Measurements from ENCODE around the gene TCERG1L.
"Not testable (repeated sequence)": the region's sequence is repeated elsewhere in the genome, so short reads cannot be mapped to it uniquely, and the experiment has no call there.

TCERG1L gene

GRCh38 chr10:131102147-131102546, 209.4 kb downstream of the TCERG1L start:
- no peaks in the 10 kb centered on the region for H3K27me3 ChIP-seq (ENCODE audit: control insufficient read depth in 1 of 2, insufficient read depth in 1 of 2, low read length in 2 of 2)

GRCh38 chr10:131100418-131101410, 210.8 kb downstream of the TCERG1L start:
- not testable (repeated sequence) for H2BK12ac ChIP-seq (ENCODE audit: low read length in 2 of 2)

More at GRCh38 chr10:131102147-131102546, 209.4 kb downstream of the TCERG1L start:
- H3K18ac ChIP-seq (ENCODE audit: low read depth in 1 of 2, low read length in 2 of 2), result no peak overlapping the region
- DNase-seq, result no peak
- H2BK15ac ChIP-seq (ENCODE audit: low read depth, poor library complexity, severe bottlenecking), result no peak overlapping the region
- H3K4me2 ChIP-seq (ENCODE audit: low read length, poor library complexity, severe bottlenecking), result no peak overlapping the region
- H3K9me3 ChIP-seq (ENCODE audit: control insufficient read depth, low read length), result peaks cover 2% of the 10 kb centered on the region
- H2BK12ac ChIP-seq (ENCODE audit: low read length in 2 of 2), result no peak overlapping the region
- H3K14ac ChIP-seq (ENCODE audit: low read length in 2 of 2), result no peak overlapping the region
- no peaks in the 10 kb centered on the region for H3K4me1 ChIP-seq (ENCODE audit: control insufficient read depth, insufficient read depth, low read depth, low read length)
- no peak overlapping the region for H3K23ac ChIP-seq (ENCODE audit: low read length in 2 of 2)
- no peaks in the 10 kb centered on the region for H3K79me1 ChIP-seq (replicated peaks; ENCODE audit: low read length, poor library complexity, severe bottlenecking)
- no peak overlapping the region for H3K9ac ChIP-seq (ENCODE audit: low read length)
- no peak overlapping the region for H3K27ac ChIP-seq (ENCODE audit: low read length, poor library complexity, severe bottlenecking)
- H3K36me3 ChIP-seq (ENCODE audit: control insufficient read depth in 1 of 2, insufficient read depth in 2 of 2, low read depth in 1 of 2, low read length in 2 of 2), result no peaks in the 10 kb centered on the region
- H4K8ac ChIP-seq (ENCODE audit: low read length), result no peak overlapping the region
- H3K4ac ChIP-seq (ENCODE audit: low read depth in 1 of 2, low read length in 2 of 2), result no peak overlapping the region
- WGBS, result 93% methylated on average over 8 of the region's 11 CpGs
- no peak overlapping the region for H2AK5ac ChIP-seq (ENCODE audit: low read length, severe bottlenecking)
- H4K91ac ChIP-seq (ENCODE audit: low read length), result no peak overlapping the region
- no peak overlapping the region for H2BK120ac ChIP-seq (ENCODE audit: low read depth, low read length)
- H2BK5ac ChIP-seq (ENCODE audit: low read depth, low read length, poor library complexity, severe bottlenecking), result no peak overlapping the region
- H2AFZ ChIP-seq (ENCODE audit: low read depth, low read length), result no peak overlapping the region
- H3K4me3 ChIP-seq (ENCODE audit: insufficient read depth in 1 of 2, low read depth in 1 of 2, low read length in 2 of 2), result no peak overlapping the region

GRCh38 chr10:131099028-131099726, 212.3 kb downstream of the TCERG1L start:
- H3K18ac ChIP-seq (ENCODE audit: low read depth in 1 of 2, low read length in 2 of 2), result no peak overlapping the region
- no peak overlapping the region for H3K23ac ChIP-seq (ENCODE audit: low read length in 2 of 2)
- no peak overlapping the region for H3K27ac ChIP-seq (ENCODE audit: low read length, poor library complexity, severe bottlenecking)
- WGBS, result 79% methylated on average over 11 of the region's 11 CpGs
- no peaks in the 10 kb centered on the region for H3K79me1 ChIP-seq (replicated peaks; ENCODE audit: low read length, poor library complexity, severe bottlenecking)
- H3K4me3 ChIP-seq (ENCODE audit: insufficient read depth in 1 of 2, low read depth in 1 of 2, low read length in 2 of 2), result no peak overlapping the region
- H3K9ac ChIP-seq (ENCODE audit: low read length), result no peak overlapping the region
- no peak overlapping the region for H3K4me2 ChIP-seq (ENCODE audit: low read length, poor library complexity, severe bottlenecking)
- no peak overlapping the region for H2BK15ac ChIP-seq (ENCODE audit: low read depth, poor library complexity, severe bottlenecking)
- H2AK5ac ChIP-seq (ENCODE audit: low read length, severe bottlenecking), result no peak overlapping the region
- no peak overlapping the region for H2BK120ac ChIP-seq (ENCODE audit: low read depth, low read length)
- H3K4ac ChIP-seq (ENCODE audit: low read depth in 1 of 2, low read length in 2 of 2), result no peak overlapping the region
- no peak overlapping the region for H2AFZ ChIP-seq (ENCODE audit: low read depth, low read length)
- H2BK12ac ChIP-seq (ENCODE audit: low read length in 2 of 2), result no peak overlapping the region
- H2BK5ac ChIP-seq (ENCODE audit: low read depth, low read length, poor library complexity, severe bottlenecking), result no peak overlapping the region
- H4K8ac ChIP-seq (ENCODE audit: low read length), result no peak overlapping the region
- no peaks in the 10 kb centered on the region for H3K27me3 ChIP-seq (ENCODE audit: control insufficient read depth in 1 of 2, insufficient read depth in 1 of 2, low read length in 2 of 2)
- H3K14ac ChIP-seq (ENCODE audit: low read length in 2 of 2), result no peak overlapping the region
- H3K36me3 ChIP-seq (ENCODE audit: control insufficient read depth in 1 of 2, insufficient read depth in 2 of 2, low read depth in 1 of 2, low read length in 2 of 2), result no peaks in the 10 kb centered on the region
- DNase-seq, result no peak
- H4K91ac ChIP-seq (ENCODE audit: low read length), result no peak overlapping the region
- no peaks in the 10 kb centered on the region for H3K9me3 ChIP-seq (ENCODE audit: control insufficient read depth, low read length)
- H3K4me1 ChIP-seq (ENCODE audit: control insufficient read depth, insufficient read depth, low read depth, low read length), result no peaks in the 10 kb centered on the region

More at GRCh38 chr10:131100418-131101410, 210.8 kb downstream of the TCERG1L start:
- not testable (repeated sequence) for H3K27me3 ChIP-seq (ENCODE audit: control insufficient read depth in 1 of 2, insufficient read depth in 1 of 2, low read length in 2 of 2); H4K91ac ChIP-seq (ENCODE audit: low read length); H3K9me3 ChIP-seq (ENCODE audit: control insufficient read depth, low read length); DNase-seq; H2AFZ ChIP-seq (ENCODE audit: low read depth, low read length); H2BK15ac ChIP-seq (ENCODE audit: low read depth, poor library complexity, severe bottlenecking); H3K9ac ChIP-seq (ENCODE audit: low read length); H3K4me3 ChIP-seq (ENCODE audit: insufficient read depth in 1 of 2, low read depth in 1 of 2, low read length in 2 of 2); H2BK5ac ChIP-seq (ENCODE audit: low read depth, low read length, poor library complexity, severe bottlenecking); H3K23ac ChIP-seq (ENCODE audit: low read length in 2 of 2); H4K8ac ChIP-seq (ENCODE audit: low read length); H3K79me1 ChIP-seq (replicated peaks; ENCODE audit: low read length, poor library complexity, severe bottlenecking); H2AK5ac ChIP-seq (ENCODE audit: low read length, severe bottlenecking); H3K4ac ChIP-seq (ENCODE audit: low read depth in 1 of 2, low read length in 2 of 2); H3K4me1 ChIP-seq (ENCODE audit: control insufficient read depth, insufficient read depth, low read depth, low read length); H3K18ac ChIP-seq (ENCODE audit: low read depth in 1 of 2, low read length in 2 of 2); H3K27ac ChIP-seq (ENCODE audit: low read length, poor library complexity, severe bottlenecking); H3K14ac ChIP-seq (ENCODE audit: low read length in 2 of 2); H3K4me2 ChIP-seq (ENCODE audit: low read length, poor library complexity, severe bottlenecking); H2BK120ac ChIP-seq (ENCODE audit: low read depth, low read length); H3K36me3 ChIP-seq (ENCODE audit: control insufficient read depth in 1 of 2, insufficient read depth in 2 of 2, low read depth in 1 of 2, low read length in 2 of 2)
- 64% methylated on average over 16 of the region's 16 CpGs for WGBS

- no peak overlapping the region for H3K14ac ChIP-seq (ENCODE audit: low read length in 2 of 2)
- no peaks in the 10 kb centered on the region for H3K36me3 ChIP-seq (ENCODE audit: control insufficient read depth in 1 of 2, insufficient read depth in 2 of 2, low read depth in 1 of 2, low read length in 2 of 2)
- no peak overlapping the region for H3K27ac ChIP-seq (ENCODE audit: low read length, poor library complexity, severe bottlenecking)
- H3K4me2 ChIP-seq (ENCODE audit: low read length, poor library complexity, severe bottlenecking), result no peak overlapping the region
- H2BK12ac ChIP-seq (ENCODE audit: low read length in 2 of 2), result no peak overlapping the region
- H2BK5ac ChIP-seq (ENCODE audit: low read depth, low read length, poor library complexity, severe bottlenecking), result no peak overlapping the region
- H3K27me3 ChIP-seq (ENCODE audit: control insufficient read depth in 1 of 2, insufficient read depth in 1 of 2, low read length in 2 of 2), result no peaks in the 10 kb centered on the region
- H3K4me3 ChIP-seq (ENCODE audit: insufficient read depth in 1 of 2, low read depth in 1 of 2, low read length in 2 of 2), result no peak overlapping the region
- H3K4me1 ChIP-seq (ENCODE audit: control insufficient read depth, insufficient read depth, low read depth, low read length), result no peaks in the 10 kb centered on the region
- H2AFZ ChIP-seq (ENCODE audit: low read depth, low read length), result no peak overlapping the region
- H2BK120ac ChIP-seq (ENCODE audit: low read depth, low read length), result no peak overlapping the region
- no peak overlapping the region for H3K9ac ChIP-seq (ENCODE audit: low read length)
- no peak overlapping the region for H3K4ac ChIP-seq (ENCODE audit: low read depth in 1 of 2, low read length in 2 of 2)
- WGBS, result 81% methylated on average over 15 of the region's 15 CpGs
- H3K79me1 ChIP-seq (replicated peaks; ENCODE audit: low read length, poor library complexity, severe bottlenecking), result no peaks in the 10 kb centered on the region
- no peak overlapping the region for H3K23ac ChIP-seq (ENCODE audit: low read length in 2 of 2)
- H3K18ac ChIP-seq (ENCODE audit: low read depth in 1 of 2, low read length in 2 of 2), result no peak overlapping the region
- H2AK5ac ChIP-seq (ENCODE audit: low read length, severe bottlenecking), result no peak overlapping the region
- H4K8ac ChIP-seq (ENCODE audit: low read length), result no peak overlapping the region
- no peak overlapping the region for H4K91ac ChIP-seq (ENCODE audit: low read length)
- H3K9me3 ChIP-seq (ENCODE audit: control insufficient read depth, low read length), result no peaks in the 10 kb centered on the region
- no peak for DNase-seq
- no peak overlapping the region for H2BK15ac ChIP-seq (ENCODE audit: low read depth, poor library complexity, severe bottlenecking)
Observed at GRCh38 chr10:131098416-131098952, 213.0 kb downstream of the TCERG1L start.

Data from mesenchymal stem cell (in vitro differentiated cells and primary cell).